Kidney epithelial cell (primary cell): ENCODE measurements around the gene GPC6. TPM values are rescaled to one million over a fixed set of nuclear protein-coding genes. Genes with fewer than 3 reads are reported as not detected.

ENCODE experiments used
- DNase-seq: peaks from one replicate; pipeline ENCODE4 v3.0.0-alpha.2; 2010; ENCODE audit warnings: low read depth
- H3K27me3 ChIP-seq: 2 replicates; pipeline ENCODE4 v1.6.0; 2011; ENCODE audit warnings: low read length; ENCODE audit not compliant: control insufficient read depth, insufficient read depth
- H3K36me3 ChIP-seq: 2 replicates; pipeline ENCODE4 v1.5.1; 2011; ENCODE audit warnings: low read length; ENCODE audit not compliant: control insufficient read depth, insufficient read depth
- H3K4me3 ChIP-seq: 2 replicates; pipeline ENCODE4 v1.5.1; 2011; ENCODE audit warnings: low read depth, mild to moderate bottlenecking, control low read depth, low read length
- total RNA-seq: library from RNA; depleted of rRNA; stranded (reverse); fragments of >200 nt; gene quantifications from 2 replicates; pipeline ENCODE4 v1.2.3, GENCODE V29; 2015
- TF ChIP-seq, protein P1 (sequence below): IDR thresholded peaks from 2 replicates; pipeline ENCODE4 v1.5.1; 2011; ENCODE audit warnings: mild to moderate bottlenecking, moderate library complexity, low read length, control low read depth, inconsistent platforms; ENCODE audit not compliant: insufficient read depth, poor library complexity, severe bottlenecking

GPC6 gene
- total RNA-seq, 1 donor from 2014 or later: 62.7 TPM

DNA sequence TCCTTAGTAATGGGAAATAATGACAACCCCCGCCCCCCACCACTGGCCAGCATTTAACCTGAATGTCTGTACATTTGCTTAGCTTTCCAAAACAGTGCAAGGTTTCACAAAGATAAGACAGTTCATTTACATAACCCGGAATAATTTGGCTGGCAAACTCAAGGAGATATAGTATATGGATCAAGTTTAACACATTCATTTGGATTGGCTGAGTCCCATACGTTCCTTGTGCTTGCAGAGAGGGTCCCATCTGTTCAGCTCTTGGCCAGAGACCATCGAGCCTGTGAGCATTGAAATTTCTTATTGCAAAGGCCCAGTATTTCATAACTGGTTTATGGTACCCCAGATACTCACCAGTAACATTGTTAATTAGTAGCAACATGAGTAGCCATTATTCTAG is 116.5 kb downstream of the GPC6 start:
- TF ChIP-seq, protein P1, sequence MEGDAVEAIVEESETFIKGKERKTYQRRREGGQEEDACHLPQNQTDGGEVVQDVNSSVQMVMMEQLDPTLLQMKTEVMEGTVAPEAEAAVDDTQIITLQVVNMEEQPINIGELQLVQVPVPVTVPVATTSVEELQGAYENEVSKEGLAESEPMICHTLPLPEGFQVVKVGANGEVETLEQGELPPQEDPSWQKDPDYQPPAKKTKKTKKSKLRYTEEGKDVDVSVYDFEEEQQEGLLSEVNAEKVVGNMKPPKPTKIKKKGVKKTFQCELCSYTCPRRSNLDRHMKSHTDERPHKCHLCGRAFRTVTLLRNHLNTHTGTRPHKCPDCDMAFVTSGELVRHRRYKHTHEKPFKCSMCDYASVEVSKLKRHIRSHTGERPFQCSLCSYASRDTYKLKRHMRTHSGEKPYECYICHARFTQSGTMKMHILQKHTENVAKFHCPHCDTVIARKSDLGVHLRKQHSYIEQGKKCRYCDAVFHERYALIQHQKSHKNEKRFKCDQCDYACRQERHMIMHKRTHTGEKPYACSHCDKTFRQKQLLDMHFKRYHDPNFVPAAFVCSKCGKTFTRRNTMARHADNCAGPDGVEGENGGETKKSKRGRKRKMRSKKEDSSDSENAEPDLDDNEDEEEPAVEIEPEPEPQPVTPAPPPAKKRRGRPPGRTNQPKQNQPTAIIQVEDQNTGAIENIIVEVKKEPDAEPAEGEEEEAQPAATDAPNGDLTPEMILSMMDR: no peak
- H3K4me3 ChIP-seq: no peak overlapping the region
- H3K27me3 ChIP-seq: no peaks in the 10 kb centered on the region
- H3K36me3 ChIP-seq: no peaks in the 10 kb centered on the region
- no peak for DNase-seq

DNA sequence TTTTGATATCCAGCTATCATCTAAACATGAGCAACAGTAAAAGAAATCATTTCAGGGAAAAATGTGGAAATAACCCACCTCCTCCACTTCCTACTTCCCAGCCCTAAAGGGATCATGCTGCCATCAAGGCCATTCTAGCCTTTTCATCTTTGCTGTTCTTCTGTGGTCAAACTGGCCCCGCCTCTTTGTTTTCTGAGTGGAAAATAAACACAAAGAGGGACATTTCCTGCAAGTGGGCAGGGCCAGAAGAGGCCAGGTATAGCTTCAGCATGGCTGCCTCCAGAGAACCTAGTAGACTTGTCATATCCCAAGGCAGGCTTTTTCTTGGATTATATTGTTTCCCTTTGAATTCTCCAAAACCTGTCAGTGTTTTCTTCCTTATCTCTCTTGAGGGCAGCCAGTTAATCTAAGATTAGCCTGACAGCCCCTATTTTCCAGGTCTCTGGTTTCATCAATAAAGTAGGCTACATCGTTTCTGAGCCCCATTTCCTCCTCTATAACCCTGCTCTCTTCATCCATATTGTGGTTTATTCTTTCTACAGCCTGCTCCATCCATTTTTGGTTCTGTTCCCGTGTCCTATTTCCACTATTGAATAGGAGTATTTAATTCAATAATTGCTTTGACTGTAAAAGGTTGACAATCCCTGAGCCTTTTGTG is 117.6 kb downstream of the GPC6 start:
- Histone ChIP-seq H3K36me3 (no peaks in the 10 kb centered on the region), H3K4me3 (no peak overlapping the region), H3K27me3 (no peaks in the 10 kb centered on the region)
- TF ChIP-seq, protein P1: no peak
- DNase-seq: no peak

- Histone ChIP-seq H3K4me3 (no peak overlapping the region), H3K36me3 (no peaks in the 10 kb centered on the region), H3K27me3 (no peaks in the 10 kb centered on the region)
- TF ChIP-seq, protein P1: no peak
- DNase-seq: no peak
Measured at GRCh38 chr13:93345024-93345423, 118.4 kb downstream of the GPC6 start.

DNA sequence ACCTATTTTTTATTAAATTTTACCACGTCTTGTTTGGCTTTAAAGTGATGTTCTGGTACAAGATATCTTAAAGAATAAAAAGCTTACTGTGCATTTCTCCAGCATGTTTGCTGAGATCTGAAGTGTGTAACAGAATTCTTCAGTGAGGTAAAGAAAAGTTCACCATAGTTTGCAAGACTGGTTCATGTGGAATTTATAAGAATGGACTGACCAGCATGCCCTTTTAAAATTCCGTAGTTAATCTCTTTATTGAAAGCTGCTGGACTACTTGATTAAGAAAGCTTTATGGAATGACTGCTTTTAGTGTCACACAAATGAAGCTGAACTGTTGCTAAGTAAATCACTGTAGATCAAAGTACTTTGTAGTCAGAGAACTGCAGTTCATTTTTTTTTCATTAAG is 119.2 kb downstream of the GPC6 start:
- Histone ChIP-seq H3K36me3 (no peaks in the 10 kb centered on the region), H3K4me3 (no peak overlapping the region), H3K27me3 (no peaks in the 10 kb centered on the region)
- TF ChIP-seq, protein P1: no peak
- DNase-seq: no peak

DNA sequence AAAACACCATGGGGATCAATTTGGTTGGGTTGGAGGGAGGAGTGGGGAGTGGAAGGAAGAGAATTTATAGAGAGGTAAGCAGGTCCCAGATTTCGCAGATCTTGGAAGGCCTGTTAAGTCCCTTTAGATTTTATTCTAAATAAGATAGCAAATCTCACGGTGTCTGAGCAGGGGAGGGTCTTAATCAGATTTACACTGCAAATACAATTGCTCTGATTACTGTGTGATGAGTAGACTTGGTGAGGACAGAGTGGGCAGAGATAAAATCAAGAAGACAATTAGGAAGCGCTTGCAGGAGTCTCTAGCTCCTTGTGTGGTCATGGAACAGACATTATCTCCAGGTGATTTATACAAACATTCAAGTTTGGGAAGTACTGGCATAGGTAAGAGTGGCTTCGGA is 126.0 kb downstream of the GPC6 start:
- DNase-seq: no peak
- no peaks in the 10 kb centered on the region for H3K27me3 ChIP-seq

More for the DNA sequence above, 126.0 kb downstream of the GPC6 start:
- Histone ChIP-seq H3K4me3 (no peak overlapping the region), H3K36me3 (no peaks in the 10 kb centered on the region)
- TF ChIP-seq, protein P1: no peak
